GM19043 (cell line): Measurements from ENCODE around the gene PPP6R3.

Experiments
- ATAC-seq: cut with Tn5 transposase; IDR thresholded peaks from one replicate; pipeline ENCODE4 v1.9.1; 2021; ENCODE audit warnings: low read depth; ENCODE audit not compliant: unreplicated experiment

Gene PPP6R3

DNA sequence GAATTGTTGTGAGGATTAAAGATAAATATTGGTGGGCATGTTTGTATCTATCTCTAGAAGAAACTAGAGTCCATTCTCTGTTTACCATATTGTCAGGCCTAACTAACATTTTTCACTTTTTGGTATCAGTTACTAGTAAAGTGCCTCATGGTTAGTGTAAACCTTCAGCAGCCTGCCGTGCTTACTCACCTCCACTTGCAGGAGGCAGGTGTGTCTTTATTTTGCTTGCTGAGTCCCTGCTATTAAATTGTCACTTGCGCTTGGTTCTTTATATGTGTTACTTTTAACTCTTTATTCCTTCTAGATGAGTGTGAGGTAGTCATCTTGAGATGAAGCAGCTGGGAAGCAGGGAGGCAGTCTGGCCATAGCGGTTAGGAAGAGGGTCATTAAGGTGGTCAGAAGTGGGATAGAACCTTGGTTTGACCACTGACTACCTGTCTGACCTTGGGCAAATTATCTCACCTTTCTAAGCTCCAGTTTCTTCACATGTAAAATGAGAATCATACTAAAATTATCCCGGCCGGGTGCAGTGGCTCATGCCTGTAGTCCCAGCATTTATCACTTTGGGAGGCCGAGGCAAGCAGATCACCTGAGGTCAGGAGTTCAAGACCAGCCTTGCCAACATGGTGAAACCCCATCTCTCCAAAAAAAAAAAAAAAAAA is 21.2 kb downstream of the PPP6R3 start:
- ATAC-seq, result no peak

DNA sequence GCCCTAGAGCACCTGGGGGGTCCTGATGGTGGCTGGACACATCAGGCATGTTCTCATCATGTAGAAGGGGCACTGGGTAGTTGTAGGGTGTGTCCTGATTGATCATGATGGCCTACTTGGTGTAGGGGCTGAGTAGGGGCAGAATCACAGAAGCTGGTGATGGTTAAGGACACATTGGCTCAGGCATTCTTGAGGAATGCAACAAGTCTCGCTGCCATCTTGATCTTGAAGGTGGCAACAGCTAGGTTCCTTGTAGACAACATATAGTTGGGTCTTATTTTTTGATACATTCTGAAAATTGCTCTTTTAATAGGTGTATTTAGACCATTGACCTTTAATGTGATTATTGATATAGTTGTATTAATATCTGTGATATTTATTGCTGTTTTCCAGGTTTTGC is 28.1 kb downstream of the PPP6R3 start:
- no peak for ATAC-seq

DNA sequence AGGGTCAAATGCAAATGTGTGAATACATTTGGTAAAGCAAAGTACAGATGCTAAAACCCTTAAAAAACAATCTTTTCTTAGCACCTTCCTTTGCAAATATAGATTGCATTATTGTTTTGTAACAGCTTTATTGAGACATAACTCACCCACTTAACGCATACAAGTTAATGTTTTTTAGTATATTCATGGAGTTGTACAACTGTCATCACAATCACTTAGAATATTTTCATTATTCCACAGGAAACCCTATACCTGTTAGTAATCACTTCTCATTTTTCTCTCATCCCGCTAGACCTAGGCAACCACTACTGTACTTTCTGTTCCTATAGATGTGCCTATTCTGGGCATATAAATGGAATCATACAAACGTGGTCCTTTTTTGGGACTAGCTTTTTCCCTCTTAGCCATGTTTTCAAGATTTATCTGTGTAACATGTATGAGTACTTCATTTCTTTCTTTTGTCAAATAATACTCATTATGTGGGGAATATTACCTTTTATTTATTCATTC is 34.7 kb downstream of the PPP6R3 start:
- ATAC-seq, result no peak

DNA sequence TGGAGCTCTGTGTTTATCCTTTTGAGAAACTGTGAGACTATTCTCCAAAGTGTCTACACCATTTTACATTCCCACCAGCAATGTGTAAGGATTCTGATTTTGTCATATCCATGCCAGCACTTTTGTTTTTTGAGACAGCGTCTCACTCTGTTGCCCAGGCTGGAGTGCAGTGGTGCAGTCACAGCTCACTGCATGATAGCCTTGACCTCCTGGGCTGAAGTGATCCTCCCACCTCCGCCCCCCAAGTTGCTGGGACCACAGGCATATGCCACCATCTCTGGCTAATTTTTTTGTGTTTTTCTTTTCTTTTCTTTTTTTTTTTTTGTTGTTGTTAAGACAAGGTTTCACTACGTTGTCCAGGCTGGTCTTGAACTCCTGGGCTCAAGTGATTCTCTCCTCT is 35.3 kb downstream of the PPP6R3 start:
- no peak for ATAC-seq

DNA sequence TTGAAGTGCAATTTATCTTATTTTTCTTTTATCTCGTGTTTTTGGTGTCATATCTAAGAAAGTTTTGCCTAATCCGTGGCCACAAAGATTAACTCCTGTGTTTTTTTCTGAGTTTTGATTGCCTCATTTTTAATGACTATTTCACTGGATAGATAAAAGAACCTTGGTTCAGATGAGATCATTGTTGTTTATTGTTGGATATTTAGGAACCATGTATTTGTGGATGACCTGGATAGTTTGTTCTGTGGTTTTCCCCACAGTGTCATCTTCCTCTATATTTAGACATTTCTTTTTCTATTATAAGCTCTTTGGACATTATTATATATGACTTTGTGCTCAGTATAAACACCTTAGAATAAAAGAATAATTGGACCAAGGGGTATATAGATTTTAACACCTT is 37.2 kb downstream of the PPP6R3 start:
- no peak for ATAC-seq

DNA sequence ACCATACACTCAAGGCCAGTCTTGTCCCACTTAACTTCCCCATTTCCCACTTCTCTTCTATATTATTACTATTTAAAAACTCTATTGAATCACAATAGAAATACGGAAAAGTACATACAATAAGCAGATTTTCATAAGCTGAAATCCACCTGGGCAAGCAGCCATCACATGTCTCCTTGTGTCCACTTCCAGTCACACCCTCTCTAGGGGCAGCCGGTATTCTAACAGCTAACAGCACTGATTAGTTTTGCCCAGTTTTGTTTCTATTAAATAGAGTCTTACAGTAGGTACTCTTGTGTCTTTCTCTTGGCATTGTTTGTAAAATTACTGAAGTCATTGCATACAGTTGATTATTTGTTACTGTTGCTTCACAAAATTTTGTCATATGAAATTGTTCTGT is 37.8 kb downstream of the PPP6R3 start:
- ATAC-seq, result no peak

DNA sequence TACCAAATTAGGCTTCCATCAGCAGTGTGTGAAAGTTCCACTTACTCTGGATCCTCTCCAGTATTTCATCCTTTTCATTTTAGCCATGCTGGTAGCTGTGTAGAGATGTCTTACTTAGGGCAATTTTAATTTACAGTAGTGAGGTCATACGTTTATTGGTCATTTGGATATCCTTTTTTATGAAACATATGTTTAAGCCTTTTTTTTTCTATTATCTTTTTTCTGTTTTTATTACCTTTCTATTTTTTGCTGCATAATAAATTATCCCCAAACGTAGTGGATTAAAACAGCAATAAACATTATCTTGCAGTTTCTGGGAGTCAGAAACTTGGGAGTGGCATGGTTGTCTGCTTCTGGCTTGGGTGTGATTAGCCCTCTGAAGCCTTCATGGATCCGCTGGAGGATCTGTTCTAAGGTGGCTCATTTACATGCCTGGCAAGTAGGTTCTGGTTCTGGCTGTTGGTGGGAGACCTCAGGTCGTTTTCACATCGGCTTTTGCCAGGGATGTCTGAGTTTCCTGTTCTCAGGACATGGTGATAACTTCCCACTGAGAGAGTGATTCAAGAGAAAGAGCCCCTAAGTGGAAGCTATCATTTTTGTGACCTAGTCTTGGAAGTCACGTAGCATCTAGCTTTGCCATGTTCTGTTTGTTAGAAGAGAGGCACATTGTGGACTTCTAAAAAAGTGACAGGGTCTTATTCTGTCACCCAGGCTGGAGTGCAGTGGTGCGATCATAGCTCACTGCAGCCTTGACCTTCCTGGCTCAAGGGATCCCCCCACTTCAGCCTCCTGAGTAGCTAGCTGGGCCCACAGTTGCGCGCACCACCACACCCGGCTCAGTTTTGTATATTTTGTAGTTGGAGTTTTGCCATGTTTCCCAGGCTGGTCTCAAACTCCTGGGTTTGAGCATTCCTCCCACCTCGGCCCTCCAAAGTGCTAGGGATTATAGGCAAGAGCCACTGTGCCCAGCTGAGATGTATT is 38.6 kb downstream of the PPP6R3 start:
- no peak for ATAC-seq

DNA sequence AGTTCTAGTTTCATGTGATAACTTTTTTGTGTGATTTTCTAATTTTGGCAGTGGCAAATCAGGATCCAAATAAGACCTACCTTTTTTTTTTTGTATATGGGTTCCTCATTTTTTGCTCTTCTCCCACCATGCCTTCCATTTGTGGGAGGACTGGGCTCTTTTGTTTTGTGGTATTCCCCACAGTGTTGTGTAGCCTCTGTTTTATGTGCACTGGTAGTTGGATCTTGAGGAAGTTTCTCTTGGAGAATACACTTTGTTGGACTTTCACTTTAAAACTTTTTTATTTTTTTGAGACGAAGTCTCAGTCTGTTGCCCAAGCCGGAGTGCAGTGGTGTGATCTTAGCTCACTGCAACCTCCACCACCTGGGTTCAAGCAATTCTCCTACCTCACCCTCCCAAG is 39.7 kb downstream of the PPP6R3 start:
- ATAC-seq, result no peak

DNA sequence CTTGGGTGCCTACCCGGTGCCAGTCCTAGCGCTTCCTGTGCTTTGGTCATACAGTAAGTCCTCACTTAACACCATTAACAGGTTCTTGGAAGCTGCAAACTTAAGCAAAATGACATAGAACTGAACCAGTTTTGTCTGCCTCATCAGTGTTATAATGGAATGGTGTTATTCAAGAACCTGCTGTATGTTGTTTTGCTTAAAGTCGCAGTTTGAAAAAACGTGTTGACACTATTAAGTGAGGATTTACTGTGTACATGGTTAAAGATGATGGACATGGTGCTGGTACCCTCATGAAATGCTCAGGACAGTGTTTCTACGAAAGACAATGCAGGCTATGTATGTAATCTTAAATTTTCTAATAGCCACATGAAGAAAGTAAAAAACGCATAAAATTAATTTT is 41.3 kb downstream of the PPP6R3 start:
- no peak for ATAC-seq

DNA sequence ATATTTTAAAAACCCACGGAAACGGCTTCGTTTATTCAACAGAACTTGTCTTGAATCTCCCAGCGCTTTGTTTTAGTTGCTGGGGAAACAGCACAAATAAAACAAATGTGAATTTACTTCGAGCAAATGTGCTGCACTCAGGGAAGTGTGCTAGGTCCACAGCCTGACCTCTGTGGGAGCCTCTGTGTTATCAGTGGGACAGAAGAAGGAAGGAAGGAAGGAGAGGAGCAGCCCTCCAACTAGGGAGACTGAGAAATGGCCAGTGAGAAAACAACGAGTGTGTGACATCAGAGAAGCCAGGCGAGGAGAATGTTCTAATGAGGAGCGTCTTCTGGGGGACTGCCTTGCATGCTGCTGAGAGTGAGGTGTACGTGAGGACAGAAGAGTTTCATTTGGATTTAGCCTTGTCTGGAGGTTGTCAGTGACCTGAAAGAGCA is 42.7 kb downstream of the PPP6R3 start:
- no peak for ATAC-seq

DNA sequence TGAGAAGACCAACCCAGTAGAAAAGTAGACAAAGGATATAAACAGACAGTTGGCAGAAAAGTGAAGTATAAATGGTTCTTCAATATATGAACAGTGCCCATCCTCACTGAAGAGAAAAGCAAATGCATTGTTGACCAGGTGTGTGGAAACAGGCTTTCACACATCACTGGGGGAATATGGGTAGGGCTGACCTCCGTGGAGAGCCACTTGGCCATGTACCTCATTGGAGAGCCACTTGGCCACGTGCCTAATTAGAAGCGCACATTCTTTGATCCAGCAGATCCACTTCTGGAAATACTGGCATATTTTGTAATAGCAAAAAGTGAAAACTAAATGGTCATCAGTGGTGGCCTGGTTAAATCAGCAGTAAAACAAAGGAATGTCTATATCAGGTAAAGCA is 43.2 kb downstream of the PPP6R3 start:
- no peak for ATAC-seq

DNA sequence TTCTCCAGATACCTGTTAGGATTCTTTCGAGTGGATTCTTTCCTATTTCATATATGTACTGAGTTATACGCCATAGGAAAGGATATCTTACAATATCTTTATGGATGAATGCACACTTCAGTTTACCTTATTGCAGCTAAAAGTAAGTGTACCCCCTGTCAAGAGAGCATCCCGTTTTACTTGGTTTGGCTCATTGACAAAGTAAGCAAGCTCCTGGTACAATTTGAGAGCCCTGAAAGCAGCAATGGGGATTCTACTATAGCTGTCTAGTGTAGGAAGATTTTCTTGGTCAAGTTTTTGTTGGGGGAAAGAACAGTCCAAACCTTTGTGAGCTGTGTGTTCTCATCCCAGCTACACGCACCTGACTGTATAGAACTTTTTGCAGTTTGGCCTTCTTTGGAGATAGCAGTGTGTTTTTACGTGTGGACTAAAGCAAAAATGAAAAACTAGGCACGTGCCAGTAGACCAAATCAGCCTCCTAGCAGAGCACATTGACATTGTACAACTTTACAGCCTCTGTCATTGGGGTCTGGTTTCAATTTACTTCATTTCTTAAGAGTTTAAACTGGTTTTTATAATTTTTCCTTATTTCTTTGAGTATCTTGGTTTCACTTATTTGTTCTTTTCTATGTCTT is 44.0 kb downstream of the PPP6R3 start:
- ATAC-seq, result no peak

DNA sequence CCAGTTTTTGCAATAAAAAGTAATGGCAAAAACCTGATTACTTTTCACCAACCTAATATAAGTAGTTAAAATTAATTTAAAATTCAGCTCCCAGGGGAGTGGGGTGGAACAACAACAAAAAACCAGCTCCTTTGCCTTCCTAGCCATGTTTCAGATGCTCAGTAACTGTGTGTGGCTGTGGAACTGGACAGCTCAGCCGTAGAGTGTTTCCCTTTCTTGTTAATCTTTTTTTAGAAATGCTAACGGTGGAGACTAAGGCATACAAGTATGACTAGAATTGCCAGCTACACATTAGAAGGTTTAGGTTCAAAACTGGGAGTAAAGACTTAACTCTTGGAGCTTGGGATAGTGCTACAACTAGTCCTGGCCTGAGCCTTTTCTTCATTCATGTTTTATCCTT is 45.0 kb downstream of the PPP6R3 start:
- ATAC-seq, result no peak

DNA sequence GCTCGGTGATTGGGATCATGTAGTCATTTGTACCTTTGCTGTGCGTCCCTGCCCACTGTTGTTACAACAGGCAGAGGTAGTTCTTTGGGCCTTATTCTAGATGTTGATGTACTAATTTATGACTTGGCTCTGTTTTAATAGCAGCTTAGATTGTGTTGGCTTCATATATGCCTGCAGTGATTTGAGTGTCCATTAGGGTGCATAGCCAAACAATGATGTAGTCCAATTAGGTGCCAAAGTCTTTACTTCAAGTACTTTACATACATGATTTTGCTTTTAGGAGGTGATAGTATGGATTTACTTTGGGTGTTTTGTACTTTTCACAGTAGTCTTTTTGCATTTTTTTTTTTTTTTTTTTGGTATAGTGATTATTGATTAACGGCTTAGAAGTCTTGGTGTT is 46.4 kb downstream of the PPP6R3 start:
- no peak for ATAC-seq

DNA sequence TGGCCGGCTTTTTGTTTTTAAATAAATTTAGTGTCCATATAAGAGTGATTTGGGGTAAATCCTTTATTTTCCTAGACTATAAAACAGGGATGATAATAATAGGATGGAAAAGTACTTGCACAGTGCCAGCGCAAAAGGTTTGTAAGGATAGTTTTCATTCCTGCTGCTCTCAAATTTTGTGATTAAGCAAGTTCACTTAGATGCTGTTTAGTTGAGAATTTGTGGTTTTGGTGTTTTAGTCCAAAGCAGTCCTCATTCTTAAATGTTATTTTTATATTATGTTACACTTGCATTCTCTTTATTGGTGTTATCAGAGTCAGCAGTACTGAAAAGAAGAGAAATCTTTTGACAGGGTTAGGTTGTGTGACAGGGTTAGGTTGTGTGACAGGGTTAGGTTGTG is 47.9 kb downstream of the PPP6R3 start:
- ATAC-seq, result no peak

DNA sequence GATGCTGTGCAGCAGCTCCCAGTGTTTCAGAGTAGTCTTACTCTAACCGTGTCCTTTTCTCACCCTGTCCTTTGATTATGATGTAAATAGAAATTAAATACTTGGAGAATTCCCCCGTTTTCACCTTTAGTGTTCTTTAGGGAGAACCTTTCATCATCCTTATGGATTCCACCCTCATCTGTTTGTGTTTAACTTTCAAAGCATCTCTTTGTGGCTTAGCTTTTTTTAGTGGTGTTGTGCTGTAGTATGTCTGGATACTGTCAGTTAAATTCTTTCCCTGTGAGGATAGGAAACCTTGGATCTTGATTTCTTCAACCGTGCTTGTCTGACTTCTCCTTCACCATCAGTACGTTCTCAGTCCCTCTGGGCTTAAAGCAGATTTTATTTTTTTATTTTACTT is 48.5 kb downstream of the PPP6R3 start:
- no peak for ATAC-seq

DNA sequence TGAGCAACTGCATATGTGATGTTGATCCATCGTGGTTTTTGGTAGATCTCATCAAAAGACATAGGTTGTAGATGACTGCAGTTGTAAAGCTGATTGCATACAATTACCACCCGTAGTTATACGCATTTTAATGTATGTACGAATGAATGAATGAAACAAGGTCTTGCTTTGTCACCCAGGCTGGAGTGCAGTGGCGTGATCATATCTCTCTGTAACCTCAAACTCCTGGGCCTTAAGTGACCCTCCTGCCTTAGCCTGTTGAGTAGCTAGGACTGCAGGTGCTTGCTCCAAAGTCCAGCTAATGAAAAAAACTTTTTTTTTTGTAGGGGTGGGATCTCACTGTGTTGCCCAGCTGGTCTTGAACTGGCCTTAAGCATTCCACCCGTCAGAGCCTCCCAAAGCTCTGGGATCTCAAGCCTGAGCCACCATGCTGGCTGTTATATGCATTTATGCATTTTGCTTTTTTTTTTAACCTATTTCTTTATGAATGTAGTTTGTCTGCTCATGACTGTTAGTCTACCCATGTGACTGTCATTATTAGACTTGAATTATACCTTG is 53.5 kb downstream of the PPP6R3 start:
- ATAC-seq, result no peak

DNA sequence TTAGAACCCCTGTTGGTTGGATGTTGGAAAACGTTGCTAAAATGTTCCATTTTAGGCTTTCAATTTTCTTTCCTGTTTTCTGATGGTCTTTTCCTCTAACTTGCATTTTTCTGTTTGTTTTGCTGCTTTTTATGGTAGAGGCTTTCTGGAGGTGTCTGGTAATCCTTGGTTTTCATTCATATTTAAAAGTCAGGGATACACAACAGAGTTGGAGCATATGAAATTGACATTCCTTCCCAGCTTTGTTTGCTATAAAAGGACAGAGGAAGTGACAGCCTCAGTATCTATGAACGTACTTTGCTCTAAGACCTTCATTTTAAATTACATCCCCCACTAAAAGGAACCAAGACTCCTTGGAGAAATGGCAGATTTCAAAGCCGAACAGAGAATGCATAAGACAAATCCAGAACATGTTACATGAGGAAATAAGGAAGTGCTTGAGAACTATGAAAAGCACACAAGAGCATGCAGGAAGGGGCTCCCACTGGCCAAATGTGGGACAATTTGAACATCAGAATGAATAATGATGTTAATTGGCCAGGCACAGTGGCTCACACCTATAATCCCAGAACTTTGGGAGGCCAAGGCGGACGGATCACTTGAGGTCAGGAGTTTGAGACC is 56.7 kb downstream of the PPP6R3 start:
- ATAC-seq, result no peak

DNA sequence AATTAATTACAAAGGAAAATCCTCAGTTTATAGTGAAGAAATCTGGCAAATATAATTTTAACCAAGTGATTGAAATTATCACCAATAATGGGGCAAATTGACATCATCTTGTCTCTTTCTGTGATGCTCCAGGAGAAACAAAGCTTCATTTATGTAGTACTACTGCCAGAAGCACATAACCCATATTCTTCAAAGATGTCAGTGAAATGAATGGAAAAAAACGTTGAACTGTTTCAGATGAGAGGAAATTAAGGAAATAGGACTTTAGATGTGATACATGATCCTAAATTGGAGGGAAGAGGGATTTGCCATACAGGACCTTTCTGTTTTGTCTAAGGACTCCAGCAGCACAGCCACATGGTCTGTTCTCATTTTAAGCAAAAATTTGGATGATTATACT is 57.6 kb downstream of the PPP6R3 start:
- ATAC-seq, result no peak

DNA sequence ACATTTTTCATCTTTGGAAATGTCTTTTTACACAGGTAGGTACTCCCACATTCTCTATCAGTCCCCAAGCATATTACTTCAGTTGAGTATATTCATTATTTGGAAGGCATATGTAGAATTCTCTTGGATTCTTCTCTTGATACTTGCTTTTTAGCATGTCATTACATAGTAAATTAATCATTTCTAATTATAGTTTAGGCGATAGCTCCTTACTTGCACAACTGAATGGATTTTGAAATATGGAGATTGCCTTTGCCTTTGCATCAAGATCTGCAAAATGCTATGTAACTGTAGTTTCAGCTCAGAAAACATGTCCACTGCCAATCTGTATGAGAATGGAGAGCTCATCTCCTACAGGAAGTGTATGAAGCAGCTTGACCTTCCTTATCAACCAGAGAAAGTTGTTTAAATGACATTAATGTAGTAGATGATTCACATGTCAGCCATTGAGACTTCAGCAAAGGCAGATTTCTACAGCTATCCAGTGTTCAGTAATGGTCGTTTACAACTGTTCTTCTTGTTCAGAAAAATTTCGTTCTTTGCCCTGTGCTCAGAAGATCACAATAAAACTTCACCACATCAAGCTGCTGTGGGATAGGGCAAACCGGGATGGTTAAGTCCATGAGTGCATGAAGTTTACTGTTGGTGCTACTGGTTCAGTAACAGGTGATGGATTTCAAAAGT is 61.6 kb downstream of the PPP6R3 start:
- no peak for ATAC-seq
